Measurements from ENCODE around the gene RTN4R.
"Not testable (repeated sequence)": the region's sequence is repeated elsewhere in the genome, so short reads cannot be mapped to it uniquely, and the experiment has no call there.

Gene RTN4R

GRCh38 chr22:20305894-20306645 lies 38.0 kb upstream of the RTN4R start:
- no peak for DNase-seq (ENCODE audit: low read depth in 2 of 2, low spot score in 1 of 2)

GRCh38 chr22:20305230-20305893 lies 37.2 kb upstream of the RTN4R start:
- DNase-seq (ENCODE audit: low read depth in 2 of 2, low spot score in 1 of 2), result not testable (repeated sequence)

GRCh38 chr22:20304646-20305045 lies 36.5 kb upstream of the RTN4R start:
- DNase-seq (ENCODE audit: low read depth in 2 of 2, low spot score in 1 of 2), result no peak

GRCh38 chr22:20303229-20303534 lies 35.1 kb upstream of the RTN4R start:
- not testable (repeated sequence) for DNase-seq (ENCODE audit: low read depth in 2 of 2, low spot score in 1 of 2)

- DNase-seq (ENCODE audit: low read depth in 2 of 2, low spot score in 1 of 2), result no peak
Measured at GRCh38 chr22:20302438-20303228, 34.5 kb upstream of the RTN4R start.

- DNase-seq (ENCODE audit: low read depth in 2 of 2, low spot score in 1 of 2), result no peak
Measured at GRCh38 chr22:20299746-20300136, 31.6 kb upstream of the RTN4R start.

GRCh38 chr22:20298803-20299745 lies 31.0 kb upstream of the RTN4R start:
- peak; percentile 87 to 88 for DNase-seq (ENCODE audit: low read depth in 2 of 2, low spot score in 1 of 2)

- no peak for DNase-seq (ENCODE audit: low read depth in 2 of 2, low spot score in 1 of 2)
Measured at GRCh38 chr22:20298110-20298802, 30.1 kb upstream of the RTN4R start.

GRCh38 chr22:20297414-20298109 lies 29.4 kb upstream of the RTN4R start:
- DNase-seq (ENCODE audit: low read depth in 2 of 2, low spot score in 1 of 2), result no peak

GRCh38 chr22:20296598-20296997 lies 28.5 kb upstream of the RTN4R start:
- no peak for DNase-seq (ENCODE audit: low read depth in 2 of 2, low spot score in 1 of 2)

GRCh38 chr22:20295262-20296064 lies 27.3 kb upstream of the RTN4R start:
- no peak for DNase-seq (ENCODE audit: low read depth in 2 of 2, low spot score in 1 of 2)

GRCh38 chr22:20292673-20293232 lies 24.6 kb upstream of the RTN4R start:
- no peak for DNase-seq (ENCODE audit: low read depth in 2 of 2, low spot score in 1 of 2)

GRCh38 chr22:20292108-20292507 lies 24.0 kb upstream of the RTN4R start:
- DNase-seq (ENCODE audit: low read depth in 2 of 2, low spot score in 1 of 2), result no peak

GRCh38 chr22:20291604-20292063 lies 23.5 kb upstream of the RTN4R start:
- DNase-seq (ENCODE audit: low read depth in 2 of 2, low spot score in 1 of 2), result no peak

- no peak for DNase-seq (ENCODE audit: low read depth in 2 of 2, low spot score in 1 of 2)
Measured at GRCh38 chr22:20291249-20291586, 23.1 kb upstream of the RTN4R start.

GRCh38 chr22:20290578-20291248 lies 22.6 kb upstream of the RTN4R start:
- DNase-seq (ENCODE audit: low read depth in 2 of 2, low spot score in 1 of 2), result no peak

- no peak for DNase-seq (ENCODE audit: low read depth in 2 of 2, low spot score in 1 of 2)
Measured at GRCh38 chr22:20290045-20290392, 21.9 kb upstream of the RTN4R start.

Data from stimulated activated CD8-positive, alpha-beta memory T cell treated with anti-CD3 and anti-CD28 coated beads, Interleukin-4, amount 100 ng/mL, for 4 hours (primary cell).